Adrenal gland (tissue), 5 donors: ENCODE data around the gene SLC39A1.

ENCODE experiments used
- POLR2A ChIP-seq, 2 donors: fragments of 450-650 bp; IDR thresholded peaks; one replicate each; pipeline ENCODE4 v1.6.1; 2017; ENCODE audit warnings: antibody characterized with exemption in 2 of 2, mild to moderate bottlenecking in 2 of 2, moderate library complexity in 1 of 2
- TF ChIP-seq, protein P1 (sequence below), 6 experiments: fragments of 450-650 bp in 4 of 6; fragments of 200-600 bp in 2 of 6; sonication (generic) in 1 of 6; IDR thresholded peaks; 1 replicate in 5 of 6; 2 replicates in 1 of 6; pipeline versions ENCODE4 v1.5.1 to v1.8.0; 2016 to 2021; ENCODE audit warnings: antibody characterized with exemption in 6 of 6, mild to moderate bottlenecking in 2 of 6, moderate library complexity in 1 of 6
- donor health status: DM: no; HTN: no; CAD: no.

DNA sequence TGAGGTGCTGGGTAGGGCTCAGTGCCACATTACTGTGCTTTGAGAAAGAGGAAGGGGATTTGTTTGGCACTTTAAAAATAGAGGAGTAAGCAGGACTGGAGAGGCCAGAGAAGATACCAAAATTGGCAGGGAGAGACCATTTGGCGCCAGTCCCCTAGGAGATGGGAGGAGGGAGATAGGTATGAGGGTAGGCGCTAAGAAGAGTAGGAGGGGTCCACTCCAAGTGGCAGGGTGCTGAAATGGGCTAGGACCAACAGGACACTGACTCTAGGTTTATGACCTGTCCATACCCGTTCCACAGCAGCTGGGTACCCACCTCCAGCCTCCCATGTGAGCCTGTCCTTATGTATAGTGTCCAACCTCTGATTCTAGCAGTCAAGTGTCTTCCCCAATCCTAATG, 3.9 kb downstream of the SLC39A1 start:
- TF ChIP-seq, protein P1, sequence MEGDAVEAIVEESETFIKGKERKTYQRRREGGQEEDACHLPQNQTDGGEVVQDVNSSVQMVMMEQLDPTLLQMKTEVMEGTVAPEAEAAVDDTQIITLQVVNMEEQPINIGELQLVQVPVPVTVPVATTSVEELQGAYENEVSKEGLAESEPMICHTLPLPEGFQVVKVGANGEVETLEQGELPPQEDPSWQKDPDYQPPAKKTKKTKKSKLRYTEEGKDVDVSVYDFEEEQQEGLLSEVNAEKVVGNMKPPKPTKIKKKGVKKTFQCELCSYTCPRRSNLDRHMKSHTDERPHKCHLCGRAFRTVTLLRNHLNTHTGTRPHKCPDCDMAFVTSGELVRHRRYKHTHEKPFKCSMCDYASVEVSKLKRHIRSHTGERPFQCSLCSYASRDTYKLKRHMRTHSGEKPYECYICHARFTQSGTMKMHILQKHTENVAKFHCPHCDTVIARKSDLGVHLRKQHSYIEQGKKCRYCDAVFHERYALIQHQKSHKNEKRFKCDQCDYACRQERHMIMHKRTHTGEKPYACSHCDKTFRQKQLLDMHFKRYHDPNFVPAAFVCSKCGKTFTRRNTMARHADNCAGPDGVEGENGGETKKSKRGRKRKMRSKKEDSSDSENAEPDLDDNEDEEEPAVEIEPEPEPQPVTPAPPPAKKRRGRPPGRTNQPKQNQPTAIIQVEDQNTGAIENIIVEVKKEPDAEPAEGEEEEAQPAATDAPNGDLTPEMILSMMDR (IDR thresholded peaks at IDR 0.05), result no peak
- TF ChIP-seq POLR2A (IDR thresholded peaks at IDR 0.05), result no peak
